Articular chondrocyte of knee joint (primary cell): ENCODE measurements around the gene REV3L. TPM values are rescaled to one million over a fixed set of nuclear protein-coding genes. Genes with fewer than 3 reads are reported as not detected.

Experiments used
- total RNA-seq: library from RNA; depleted of rRNA; stranded (reverse); fragments of >200 nt; gene quantifications from 2 replicates; pipeline ENCODE4 v1.2.3, GENCODE V29; 2012

Gene REV3L
- total RNA-seq: 156 and 167 TPM in 2 replicates

GRCh38 chr6:111482959-111483735 lies at the start of gene REV3L:
Gene REV3L (minus strand): TSS chr6:111483218. CDS start chr6:111482888, 330 bp downstream.

Other genes with a start within 250 kb of the REV3L start
- 80.7 and 81.9 TPM in 2 replicates for gene TRAF3IP2, start 122.7 kb upstream of the REV3L start, total RNA-seq